HFFc6 (cell line): ENCODE measurements around the gene DHRSX. TPM values are rescaled to one million over a fixed set of nuclear protein-coding genes. Genes with fewer than 3 reads are reported as not detected.

Source experiments
- DNase-seq: peaks from one replicate; pipeline ENCODE4 v3.0.0-alpha.2; 2018
- H3K27ac Mint-ChIP-seq: 2 replicates; pipeline ENCODE4 v1.8.0; 2020; ENCODE audit warnings: mild to moderate bottlenecking, mixed read lengths
- H3K27me3 Mint-ChIP-seq: 2 replicates; pipeline ENCODE4 v1.8.0; 2021; ENCODE audit warnings: mild to moderate bottlenecking, moderate library complexity, mixed read lengths; ENCODE audit not compliant: insufficient read depth
- H3K36me3 Mint-ChIP-seq: 2 replicates; pipeline ENCODE4 v1.8.0; 2021; ENCODE audit warnings: low read depth, mixed read lengths
- H3K4me1 Mint-ChIP-seq: 2 replicates; pipeline ENCODE4 v1.8.0; 2020; ENCODE audit warnings: low read depth, mixed read lengths
- H3K4me3 Mint-ChIP-seq: 2 replicates; pipeline ENCODE4 v1.8.0; 2020; ENCODE audit warnings: mild to moderate bottlenecking, moderate library complexity, mixed read lengths
- H3K9me3 Mint-ChIP-seq: 2 replicates; pipeline ENCODE4 v1.8.0; 2020; ENCODE audit warnings: mild to moderate bottlenecking, mixed read lengths
- CTCF ChIP-seq: fragments of 200-600 bp; sonication (generic); IDR thresholded peaks from 2 replicates; pipeline ENCODE4 v1.5.0; 2021; ENCODE audit warnings: antibody characterized with exemption, mild to moderate bottlenecking
- total RNA-seq, 6 experiments: library from RNA; stranded (reverse); fragmentation: NEBNext Ultra II Directional; extraction: Animal tissue kit (Norgen Biotek cat#: 25700); gene quantifications; 2 replicates in 1 of 6; 3 replicates in 5 of 6; pipeline ENCODE4 v1.2.3, GENCODE V29; 2021

Gene DHRSX
- total RNA-seq, 6 experiments from 2014 or later: 19.6 to 27.1 (median 22.9) TPM

DNA sequence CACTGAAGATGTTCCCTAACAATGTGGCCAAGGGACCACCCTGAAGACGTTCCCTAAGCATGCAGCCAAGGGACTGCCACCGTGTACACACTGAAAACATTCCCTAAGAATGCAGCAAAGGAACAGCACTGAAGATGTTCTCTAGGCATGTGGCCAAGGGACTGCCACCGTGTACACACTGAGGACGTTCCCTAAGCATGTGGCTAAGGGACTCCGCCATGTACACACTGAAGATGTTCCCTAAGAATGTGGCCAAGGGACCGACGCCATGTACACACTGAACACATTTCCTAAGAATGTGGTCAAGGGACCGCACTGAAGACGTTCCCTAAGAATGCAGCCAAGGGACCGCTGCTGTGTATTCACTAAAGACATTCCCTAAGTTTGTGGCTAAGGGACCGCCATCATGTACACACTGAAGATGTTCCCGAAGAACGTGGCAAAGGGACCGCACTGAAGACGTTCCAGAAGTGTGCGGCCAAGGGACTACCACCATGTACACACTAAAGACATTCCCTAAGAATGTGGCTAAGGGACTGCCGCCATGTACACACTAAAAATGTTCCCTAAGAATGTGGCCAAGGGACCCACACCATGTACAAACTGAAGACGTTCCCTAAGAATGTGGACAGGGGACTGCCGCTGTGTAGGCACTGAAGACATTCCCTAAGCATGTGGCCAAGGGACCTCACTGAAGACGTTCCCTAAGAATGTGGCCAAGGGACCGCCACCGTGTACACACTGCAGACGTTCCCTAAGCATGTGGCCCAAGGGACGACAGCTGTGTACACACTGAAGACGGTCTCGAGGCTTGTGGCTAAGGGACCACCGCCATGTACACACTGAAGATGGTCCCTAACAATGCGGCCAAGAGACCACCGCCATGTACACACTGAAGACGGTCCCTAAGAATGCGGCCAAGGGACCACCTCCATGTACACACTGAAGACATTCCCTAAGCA, 54.8 kb downstream of the DHRSX start:
- Mint-ChIP-seq H3K36me3 (peaks cover 11% of the 10 kb centered on the region), H3K27me3 (peaks cover 1% of the 10 kb centered on the region; the same call in 1 of the 2 replicates), H3K27ac (no peak overlapping the region), H3K4me1 (no peaks in the 10 kb centered on the region), H3K4me3 (no peak overlapping the region), H3K9me3 (peaks cover 5% of the 10 kb centered on the region)
- no peak for DNase-seq
- no peak for TF ChIP-seq CTCF

GRCh38 chrX:2442694-2443093, 58.1 kb downstream of the DHRSX start:
- H3K36me3 Mint-ChIP-seq: peaks cover 25% of the 10 kb centered on the region
- H3K9me3 Mint-ChIP-seq: peaks cover 5% of the 10 kb centered on the region
- H3K4me3 Mint-ChIP-seq: no peak overlapping the region
- no peak for DNase-seq
- H3K27me3 Mint-ChIP-seq: peaks cover 1% of the 10 kb centered on the region
- H3K4me1 Mint-ChIP-seq: no peaks in the 10 kb centered on the region
- no peak overlapping the region for H3K27ac Mint-ChIP-seq
- TF ChIP-seq CTCF: no peak

- H3K4me3 Mint-ChIP-seq: no peak overlapping the region
- no peak for TF ChIP-seq CTCF
- H3K4me1 Mint-ChIP-seq: no peaks in the 10 kb centered on the region
- H3K27me3 Mint-ChIP-seq: no peaks in the 10 kb centered on the region; the same call in 1 of the 2 replicates
- no peak for DNase-seq
- no peak overlapping the region for H3K27ac Mint-ChIP-seq
- peaks cover 23% of the 10 kb centered on the region for H3K36me3 Mint-ChIP-seq
- H3K9me3 Mint-ChIP-seq: no peaks in the 10 kb centered on the region
Observed at GRCh38 chrX:2441466-2441865, 59.3 kb downstream of the DHRSX start.

DNA sequence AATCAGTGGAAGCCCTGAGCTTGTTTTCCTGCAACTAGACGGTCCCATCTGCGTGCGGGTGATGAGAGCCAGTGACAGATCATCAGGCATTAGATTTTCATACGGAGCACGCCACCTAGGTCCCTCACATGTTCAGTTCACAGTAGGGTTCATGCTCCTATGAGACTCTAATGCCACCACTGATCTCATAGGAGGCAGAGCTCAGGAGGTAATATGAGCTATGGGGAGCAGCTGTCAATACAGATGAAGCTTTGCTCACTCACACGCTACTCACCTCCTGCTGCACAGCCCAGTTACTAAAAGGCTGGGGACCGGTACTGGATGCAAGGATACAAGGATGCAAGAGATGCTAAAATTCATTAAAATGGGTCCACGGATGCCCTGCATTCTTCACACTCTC, 61.2 kb downstream of the DHRSX start:
- Mint-ChIP-seq H3K27ac (no peak overlapping the region), H3K36me3 (peaks cover 23% of the 10 kb centered on the region), H3K4me1 (no peaks in the 10 kb centered on the region), H3K27me3 (no peaks in the 10 kb centered on the region; the same call in 1 of the 2 replicates), H3K4me3 (no peak overlapping the region), H3K9me3 (no peaks in the 10 kb centered on the region)
- TF ChIP-seq CTCF: no peak
- no peak for DNase-seq

DNA sequence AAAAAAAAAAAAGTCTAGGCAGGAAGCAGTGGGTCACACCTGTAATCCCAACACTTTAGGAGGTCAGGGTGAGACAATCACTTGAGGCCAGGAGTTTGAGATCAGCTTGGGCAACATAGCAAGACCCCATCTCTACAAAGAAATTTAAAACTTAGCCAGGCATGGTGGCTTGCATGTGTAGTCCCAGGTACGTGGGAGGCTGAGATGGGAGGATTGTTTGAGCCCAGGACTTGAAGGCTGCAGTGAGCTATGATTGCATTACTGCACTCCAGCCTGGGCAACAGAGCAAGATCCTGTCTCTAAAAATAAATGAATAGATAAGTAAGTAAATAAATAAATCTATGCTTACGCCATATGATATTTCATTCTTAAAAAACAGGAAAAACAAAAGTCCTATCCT, 65.3 kb downstream of the DHRSX start:
- Mint-ChIP-seq H3K36me3 (peaks cover 32% of the 10 kb centered on the region), H3K4me1 (no peaks in the 10 kb centered on the region), H3K27me3 (no peaks in the 10 kb centered on the region; the same call in 1 of the 2 replicates), H3K27ac (no peak overlapping the region), H3K4me3 (no peak overlapping the region), H3K9me3 (no peaks in the 10 kb centered on the region)
- no peak for TF ChIP-seq CTCF
- DNase-seq: no peak
